ENCODE data around the gene CAND2. TPM values are rescaled to one million over a fixed set of nuclear protein-coding genes. Genes with fewer than 3 reads are reported as not detected.

CAND2 gene
- polyA plus RNA-seq, 5 donors = 4.3 to 10.6 (median 5.8) TPM

Other genes starting within 250 kb of the CAND2 start
- 10 to 100 TPM; 34.7 to 41.9 (median 36.9) TPM for gene MKRN2, start 239.6 kb upstream of the CAND2 start, polyA plus RNA-seq (ENCODE audit: insufficient read depth in 1 of 5, insufficient read length in 5 of 5, low replicate concordance in 1 of 5)
- gene RAF1, start 132.6 kb upstream of the CAND2 start, polyA plus RNA-seq (ENCODE audit: insufficient read depth in 1 of 5, insufficient read length in 5 of 5, low replicate concordance in 1 of 5) = 100 to 1,000 TPM; 114 to 142 (median 127) TPM
- gene TMEM40, start 37.4 kb upstream of the CAND2 start, polyA plus RNA-seq (ENCODE audit: insufficient read depth in 1 of 5, insufficient read length in 5 of 5, low replicate concordance in 1 of 5) = 1 to 10 TPM; 1.1 to 2.6 (median 2.0) TPM
- 1,000 to 10,000 TPM; 2,442 to 3,164 (median 2,704) TPM for gene RPL32, start 44.9 kb downstream of the CAND2 start, polyA plus RNA-seq (ENCODE audit: insufficient read depth in 1 of 5, insufficient read length in 5 of 5, low replicate concordance in 1 of 5)